GM19455 (cell line): ENCODE measurements around the gene NGRN.
"Not testable (repeated sequence)": the region's sequence is repeated elsewhere in the genome, so short reads cannot be mapped to it uniquely, and the experiment has no call there.

Experiments used
- ATAC-seq: cut with Tn5 transposase; IDR thresholded peaks from one replicate; pipeline ENCODE4 v1.9.1; 2021; ENCODE audit not compliant: unreplicated experiment

Gene NGRN

DNA sequence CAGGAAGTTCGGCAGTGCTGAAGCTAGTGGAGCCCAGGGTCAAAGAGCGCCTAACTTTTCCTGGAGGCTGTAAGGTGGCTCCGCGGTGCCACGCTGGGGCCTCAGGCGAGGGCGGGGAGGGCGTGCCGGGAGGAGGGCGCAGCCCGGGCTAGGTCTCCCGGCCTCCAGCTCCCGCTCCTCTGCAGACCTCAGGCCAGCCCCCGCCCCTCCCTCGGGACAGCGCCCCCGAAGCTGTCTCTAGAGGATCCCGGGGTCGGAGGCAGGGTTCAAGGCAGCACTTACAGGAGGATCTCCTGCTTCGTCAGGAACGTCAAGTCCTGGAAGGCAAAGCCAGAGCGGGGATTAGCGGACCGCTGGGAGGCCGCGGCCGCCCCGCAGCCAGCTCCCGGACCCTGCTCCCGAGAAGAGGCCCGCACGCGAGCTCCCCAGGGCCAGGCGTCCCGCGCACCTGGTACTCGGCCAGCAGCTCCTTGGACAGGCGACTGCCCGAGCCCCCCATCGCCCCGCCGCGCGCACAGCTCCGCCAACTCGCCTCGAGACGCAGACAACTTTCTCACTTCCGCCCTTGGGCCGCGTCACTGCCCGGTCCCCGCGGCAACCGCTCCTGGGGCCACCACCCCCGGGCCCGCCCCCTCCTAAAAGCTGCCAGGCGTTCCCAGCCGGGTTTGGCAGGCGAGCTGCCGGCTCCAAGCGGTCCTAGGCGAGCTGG, 31.9 kb upstream of the NGRN start, which contains the start of gene CIB1:
CIB1 (minus strand) TSS at position 555 of the 709 bp plus-strand sequence; CDS start at position 499, 56 bp downstream.
- peak; percentile 86 for ATAC-seq

DNA sequence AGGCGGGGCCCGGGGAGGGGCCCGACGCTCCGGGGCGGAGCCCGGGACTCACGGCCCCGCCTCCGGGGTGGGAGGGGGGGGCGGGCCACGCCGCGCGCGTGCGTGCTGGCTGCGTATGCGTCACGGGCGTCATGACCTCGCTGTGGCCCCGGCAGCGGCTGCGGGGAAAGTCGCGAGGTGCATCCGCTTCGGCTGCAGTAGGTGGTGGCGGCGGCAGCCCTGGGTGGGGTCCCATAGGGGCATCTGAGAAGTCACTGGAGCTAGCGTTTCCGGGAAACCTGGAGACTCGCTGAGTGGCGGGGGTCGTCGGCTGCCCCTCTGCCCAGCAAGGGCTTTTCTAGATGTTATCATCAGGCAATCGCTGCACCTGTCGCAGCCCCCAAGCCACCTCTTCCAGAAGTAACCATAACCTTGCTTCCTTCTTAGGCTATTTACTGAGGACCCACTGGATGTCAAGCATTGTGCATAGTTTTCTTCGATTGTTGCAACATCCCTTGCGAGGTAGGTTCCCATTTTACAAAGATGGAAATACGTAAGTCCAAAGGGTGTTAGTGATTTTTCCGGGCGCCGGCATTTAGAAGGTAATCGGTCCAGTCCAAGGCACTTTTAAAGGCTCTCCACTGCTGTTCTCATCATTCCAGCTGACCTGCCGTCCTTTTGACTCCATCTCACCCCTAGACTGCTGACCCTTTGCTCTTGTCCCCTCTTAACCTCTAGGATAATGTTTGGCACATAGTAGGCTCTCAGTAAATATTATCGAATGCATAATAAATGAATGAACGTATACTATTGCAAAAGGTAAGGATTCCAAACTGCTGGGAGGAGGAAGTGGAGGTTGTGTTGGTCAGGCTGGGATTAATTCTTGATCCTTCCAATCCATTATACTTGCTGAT, 31.1 kb upstream of the NGRN start, which contains the start of gene GDPGP1:
GDPGP1 (plus strand) TSS at position 114 of the 893 bp plus-strand sequence. CDS start 6,700 bp downstream, outside the sequence.
- peak; percentile 67 for ATAC-seq

DNA sequence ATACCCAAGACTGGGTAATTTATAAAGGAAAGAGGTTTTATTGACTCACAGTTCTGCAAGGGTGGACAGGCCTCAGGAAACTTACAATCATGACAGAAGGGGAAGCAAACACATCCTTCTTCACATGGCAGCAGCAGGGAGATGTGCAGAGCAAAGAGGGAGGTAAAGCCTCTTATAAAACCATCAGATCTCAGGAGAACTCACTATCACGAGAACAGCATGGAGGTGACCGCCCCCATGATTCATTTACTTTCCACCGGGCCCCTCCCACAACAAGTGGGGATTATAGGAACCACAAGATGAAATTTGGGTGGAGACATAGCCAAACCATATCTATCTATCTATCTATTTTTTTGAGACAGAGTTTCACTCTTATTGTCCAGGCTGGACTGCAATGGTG, 26.1 kb upstream of the NGRN start:
- no peak for ATAC-seq

DNA sequence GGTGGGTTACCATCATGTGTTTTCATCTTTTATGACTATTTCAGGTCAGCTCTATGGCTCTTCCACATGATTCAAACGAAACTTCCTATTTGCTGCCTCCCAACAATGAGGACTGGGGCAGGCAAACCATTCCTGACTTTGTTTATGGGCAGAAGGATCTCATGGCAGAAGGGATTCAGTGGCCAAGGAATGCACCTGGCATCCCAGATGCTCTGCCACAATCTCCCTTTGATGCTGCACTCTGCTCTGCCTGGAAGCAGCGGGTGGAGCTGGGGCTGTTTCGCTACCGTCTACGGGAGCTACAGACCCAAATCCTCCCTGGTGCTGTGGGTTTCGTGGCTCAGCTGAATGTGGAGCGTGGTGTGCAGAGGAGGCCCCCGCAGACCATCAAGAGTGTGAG, 24.6 kb upstream of the NGRN start:
- no peak for ATAC-seq

DNA sequence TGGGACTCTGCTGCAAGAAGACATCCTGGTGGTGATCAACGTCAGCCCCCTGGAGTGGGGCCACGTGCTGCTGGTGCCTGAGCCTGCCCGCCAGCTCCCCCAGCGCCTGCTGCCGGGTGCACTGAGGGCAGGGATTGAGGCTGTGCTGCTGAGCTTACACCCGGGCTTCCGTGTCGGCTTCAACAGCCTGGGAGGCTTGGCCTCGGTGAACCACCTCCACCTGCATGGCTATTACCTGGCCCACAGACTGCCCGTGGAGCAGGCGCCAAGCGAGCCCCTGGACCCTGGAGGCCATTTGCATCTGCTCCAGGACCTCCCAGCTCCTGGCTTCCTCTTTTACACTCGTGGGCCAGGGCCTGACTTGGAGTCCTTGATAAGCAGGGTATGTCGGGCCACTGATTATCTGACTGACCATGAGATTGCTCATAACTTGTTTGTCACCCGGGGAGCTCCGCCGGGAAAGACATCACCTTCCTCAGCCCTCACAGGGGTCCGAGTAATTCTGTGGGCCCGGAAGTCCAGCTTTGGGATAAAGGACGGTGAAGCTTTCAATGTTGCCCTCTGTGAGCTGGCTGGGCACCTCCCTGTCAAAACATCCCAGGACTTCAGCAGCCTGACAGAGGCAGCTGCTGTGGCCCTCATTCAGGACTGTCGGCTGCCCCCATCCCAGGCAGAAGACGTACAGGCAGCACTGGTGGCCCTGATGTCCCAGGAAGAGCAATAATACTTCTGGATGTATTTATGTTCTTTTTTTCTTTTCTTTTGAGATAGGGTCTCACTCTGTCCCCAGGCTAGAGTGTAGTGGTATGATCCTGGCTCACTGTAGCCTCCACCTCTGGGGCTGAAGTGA, 23.9 kb upstream of the NGRN start:
- no peak for ATAC-seq

DNA sequence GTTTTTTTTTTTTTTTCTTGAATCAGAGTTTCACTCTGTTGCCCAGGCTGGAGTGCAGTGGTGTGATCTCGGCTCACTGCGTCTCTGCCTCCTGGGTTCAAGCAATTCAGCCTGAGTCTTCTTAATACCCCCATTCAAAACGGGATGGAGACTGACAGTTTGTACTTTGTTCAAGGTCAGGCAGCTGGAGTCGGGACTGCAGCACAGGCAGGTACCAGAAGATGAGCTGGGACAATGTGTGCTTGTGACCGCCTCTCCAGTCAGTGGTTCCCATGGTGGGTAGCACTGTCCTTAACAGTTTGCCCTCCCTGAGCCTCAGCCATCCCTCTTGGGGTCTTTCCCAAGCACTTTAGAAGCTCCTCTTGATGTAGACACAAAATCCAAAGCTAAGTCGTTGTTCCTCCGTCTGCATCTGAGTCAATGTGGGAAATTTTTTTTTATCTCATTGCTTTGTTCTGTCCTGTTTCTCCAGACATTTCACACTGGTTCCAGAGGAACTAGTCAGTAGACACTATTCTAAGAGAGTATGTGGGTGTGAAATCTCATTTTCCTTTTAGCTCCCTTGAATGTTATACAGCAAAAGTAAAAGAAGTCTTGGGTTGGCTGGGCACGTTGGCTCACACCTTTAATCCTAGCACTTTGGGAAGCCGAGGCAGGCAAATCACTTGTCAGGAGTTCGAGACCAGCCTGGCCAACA, 21.4 kb upstream of the NGRN start:
- no peak for ATAC-seq

DNA sequence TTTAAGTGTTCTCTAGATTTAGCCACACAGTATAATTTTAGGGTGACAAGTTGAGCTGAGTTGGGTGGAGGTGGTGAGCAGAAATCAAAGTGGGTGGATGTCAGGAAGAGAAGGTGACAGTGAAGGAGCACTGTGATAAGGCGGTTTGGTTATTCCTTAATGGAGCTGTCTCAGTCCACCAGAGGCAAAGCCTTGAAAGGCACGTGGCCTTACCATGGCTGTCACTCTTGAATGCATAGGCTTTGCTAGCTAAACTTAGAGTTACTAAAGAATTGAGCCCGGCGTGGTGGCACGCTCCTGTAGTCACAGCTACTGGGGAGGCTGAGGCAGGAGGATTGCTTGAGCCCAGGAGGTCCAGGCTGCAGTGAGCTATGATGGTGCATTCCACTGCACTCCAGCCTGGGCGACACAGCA, 16.7 kb upstream of the NGRN start:
- ATAC-seq, result no peak

DNA sequence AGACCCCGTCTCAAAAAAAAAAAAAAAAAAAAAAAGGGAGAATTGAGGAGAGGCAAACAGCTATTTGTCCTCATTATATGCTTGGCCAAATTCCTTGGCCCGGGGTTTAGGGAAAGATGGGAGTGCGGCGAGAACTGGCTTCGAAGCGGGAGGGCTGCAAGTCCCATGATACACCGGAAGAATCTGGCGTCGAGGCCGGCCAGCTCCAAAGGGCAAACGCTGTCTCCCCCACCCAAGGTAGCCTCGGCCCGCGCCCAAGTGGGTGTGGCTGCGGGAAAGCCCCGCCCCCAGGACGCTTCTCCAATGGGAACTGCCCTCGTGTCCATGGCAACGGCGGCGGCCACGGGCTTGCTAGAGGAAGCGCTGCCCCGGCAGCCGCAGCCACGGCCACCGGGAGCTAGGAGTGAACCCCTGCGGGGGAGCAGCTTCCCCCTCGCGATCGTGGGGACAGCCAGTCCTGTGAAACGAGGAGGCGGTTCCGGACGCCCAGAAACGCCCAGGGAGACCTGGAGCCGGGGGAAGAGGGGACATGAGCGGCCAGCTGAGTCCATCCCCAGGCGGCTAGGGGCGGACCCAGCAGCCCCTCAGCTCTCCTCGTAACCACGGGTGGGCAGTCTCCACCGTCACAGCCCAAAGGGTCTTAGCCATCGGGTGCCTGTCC, 16.1 kb upstream of the NGRN start, which contains the start of gene TTLL13:
TTLL13 (plus strand) TSS at position 354 of the 661 bp plus-strand sequence. CDS start 1,075 bp downstream, outside the sequence.
- peak; percentile 64 for ATAC-seq

DNA sequence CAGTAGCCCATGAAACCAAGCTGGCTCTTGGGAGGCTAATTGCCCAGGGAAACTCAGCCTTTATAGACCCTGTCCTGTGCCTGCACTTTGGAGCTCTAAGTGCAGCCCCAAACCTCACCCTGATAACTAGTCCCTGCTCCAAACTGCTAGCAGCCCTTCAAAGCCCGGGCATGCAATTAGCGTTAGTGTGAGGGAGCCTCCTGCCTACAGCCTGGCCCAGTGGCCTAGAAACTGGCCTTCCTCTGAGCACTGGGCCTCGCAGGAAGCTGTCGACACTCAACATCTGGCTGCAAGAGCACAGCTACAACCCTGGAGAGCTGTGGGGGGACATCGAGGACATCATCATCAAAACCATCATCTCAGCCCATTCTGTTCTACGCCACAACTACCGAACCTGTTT, 7.7 kb upstream of the NGRN start:
- ATAC-seq, result no peak

DNA sequence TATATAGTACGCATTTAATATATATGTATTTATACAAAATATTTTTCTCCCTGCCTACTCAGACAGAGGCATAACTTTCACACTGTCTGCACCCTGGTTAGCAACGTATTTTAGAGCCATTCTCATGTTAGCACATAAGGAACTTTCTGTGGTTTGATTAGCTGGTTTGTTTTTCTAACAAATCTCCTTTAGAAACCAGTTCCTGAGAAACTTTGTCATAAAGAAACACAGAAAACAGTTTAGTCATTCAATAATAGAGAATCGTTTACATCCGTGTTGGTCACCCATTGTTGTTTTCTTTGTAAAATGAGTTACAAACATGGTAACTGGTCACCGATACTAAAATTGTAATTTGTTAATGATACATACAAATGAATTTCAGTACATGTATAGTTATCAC, 5.9 kb upstream of the NGRN start:
- ATAC-seq, result peak; percentile 76

DNA sequence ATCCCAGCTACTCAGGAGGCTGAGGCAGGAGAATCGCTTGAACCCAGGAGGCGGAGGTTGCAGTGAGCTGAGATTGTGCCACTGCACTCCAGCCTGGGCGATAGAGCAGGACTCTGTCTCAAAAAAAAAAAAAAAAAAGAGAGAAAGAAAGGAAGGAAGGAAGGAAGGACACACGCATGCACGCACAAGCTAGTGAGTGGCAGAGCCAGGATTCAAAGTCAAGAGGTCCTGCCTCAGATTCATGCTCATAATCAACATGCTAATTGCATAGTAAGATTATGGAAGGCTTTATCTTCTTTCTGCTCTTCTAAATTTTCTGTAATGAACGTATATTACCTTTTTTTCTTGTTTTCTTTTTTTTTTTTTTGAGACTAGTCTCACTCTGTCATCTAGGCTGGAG, 4.7 kb upstream of the NGRN start:
- not testable (repeated sequence) for ATAC-seq

DNA sequence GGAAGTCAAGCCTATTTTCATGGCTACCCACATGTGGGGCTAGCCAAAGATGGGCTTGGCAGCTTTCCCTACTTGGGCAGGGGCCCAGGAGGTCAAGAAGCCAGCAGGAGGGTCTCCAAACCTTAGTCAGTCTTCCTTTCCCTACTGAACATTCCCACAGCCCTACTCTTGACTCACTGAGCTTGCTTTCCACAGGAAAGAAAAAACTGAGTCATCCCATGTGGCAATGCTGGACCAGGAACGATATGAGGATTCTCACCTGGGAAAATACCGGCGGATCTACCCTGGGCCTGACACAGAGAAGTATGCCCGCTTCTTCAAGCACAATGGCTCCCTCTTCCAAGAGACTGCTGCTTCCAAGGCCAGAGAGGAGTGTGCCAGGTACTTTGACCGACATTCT, 3.7 kb upstream of the NGRN start:
- ATAC-seq, result no peak

DNA sequence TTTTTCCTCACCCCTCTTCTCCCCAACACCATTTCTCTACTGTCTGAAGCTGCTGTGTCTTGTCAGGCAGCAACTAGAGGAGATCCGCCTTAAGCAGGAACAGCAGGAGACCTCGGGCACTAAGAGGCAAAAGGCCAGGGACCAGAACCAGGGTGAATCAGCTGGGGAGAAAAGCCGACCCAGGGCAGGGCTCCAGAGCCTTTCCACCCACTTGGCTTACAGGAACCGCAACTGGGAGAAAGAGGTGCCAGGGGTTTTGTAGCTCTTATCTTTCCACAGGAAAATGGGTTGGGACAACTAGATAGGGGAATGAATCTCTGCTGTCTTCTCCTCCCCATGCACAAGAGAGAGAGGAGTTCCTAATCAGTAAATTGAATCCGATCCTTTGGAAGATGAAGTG, 3.0 kb upstream of the NGRN start:
- no peak for ATAC-seq

DNA sequence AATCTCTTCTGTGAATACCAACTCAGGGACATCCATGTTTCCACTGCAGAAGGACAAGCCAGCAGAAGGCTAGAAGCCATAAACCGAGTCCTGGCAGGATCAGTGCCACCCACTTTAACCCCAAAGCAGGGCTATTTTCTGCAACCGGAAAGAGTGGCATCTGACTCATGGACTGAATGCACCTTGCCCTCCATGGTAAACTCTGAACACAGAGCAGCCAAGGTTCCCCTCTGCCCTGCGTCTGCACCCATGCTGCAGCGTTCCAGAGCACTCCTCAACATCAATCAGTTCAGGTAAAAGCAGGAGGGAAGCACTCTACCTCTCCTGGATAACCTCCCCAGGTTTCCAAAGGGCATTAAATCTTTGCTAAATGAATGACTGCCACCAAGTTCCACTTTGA, 801 bp upstream of the NGRN start:
- no peak for ATAC-seq

DNA sequence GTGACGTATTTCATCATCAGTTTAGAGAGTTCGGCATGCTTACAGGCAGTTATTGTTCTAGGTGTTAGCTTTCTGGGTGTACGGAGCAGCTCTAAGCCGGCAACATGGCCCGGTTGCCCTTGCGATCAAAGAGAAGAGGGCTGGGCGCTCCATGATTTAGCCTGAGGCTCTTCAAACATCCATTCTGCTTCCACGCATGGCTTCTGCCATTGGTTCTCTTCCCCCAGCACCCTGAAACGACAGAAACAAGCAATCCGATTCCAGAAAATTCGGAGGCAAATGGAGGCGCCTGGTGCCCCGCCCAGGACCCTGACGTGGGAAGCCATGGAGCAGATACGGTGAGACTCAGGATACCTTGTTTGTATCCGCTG, 574 bp downstream of the NGRN start:
- ATAC-seq, result peak; percentile 10

DNA sequence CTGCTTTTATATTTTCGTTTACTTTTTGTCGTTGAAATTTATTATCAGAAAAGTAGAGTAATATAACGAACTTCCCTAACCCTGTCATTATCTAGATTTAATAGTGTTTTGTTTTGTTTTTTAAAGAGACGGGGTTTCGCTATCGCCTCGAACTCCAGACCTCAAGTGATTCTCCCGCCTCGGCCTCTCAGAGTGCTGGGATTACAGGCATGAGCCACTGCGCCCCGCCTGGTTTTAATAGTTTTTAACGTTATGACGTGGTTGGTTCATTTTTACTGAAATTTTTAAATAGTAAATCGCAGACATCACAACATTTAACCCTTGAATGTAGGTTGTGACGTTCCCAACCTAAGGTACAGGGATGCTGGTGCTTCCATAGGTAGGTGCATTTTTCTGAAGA, 1.0 kb downstream of the NGRN start:
- ATAC-seq, result no peak

DNA sequence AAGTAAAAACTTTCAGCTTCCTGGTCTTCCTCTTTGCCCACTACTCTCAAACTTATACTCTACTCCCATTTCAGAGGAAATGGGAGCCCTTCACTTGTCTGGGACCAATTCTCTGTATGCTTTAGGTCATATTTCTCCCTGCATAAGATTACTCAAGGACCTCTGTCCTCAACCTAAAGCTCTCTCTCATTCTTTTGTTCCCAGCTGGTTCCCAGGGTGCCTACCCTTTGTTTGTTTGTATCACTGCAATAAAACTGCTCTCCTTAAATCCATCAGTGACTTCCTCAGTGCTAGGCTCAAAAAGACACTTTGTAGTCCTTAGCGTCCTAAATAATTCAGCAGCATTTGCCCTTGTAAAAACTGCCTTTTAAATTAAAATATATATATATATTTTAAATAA, 2.9 kb downstream of the NGRN start:
- ATAC-seq, result no peak

DNA sequence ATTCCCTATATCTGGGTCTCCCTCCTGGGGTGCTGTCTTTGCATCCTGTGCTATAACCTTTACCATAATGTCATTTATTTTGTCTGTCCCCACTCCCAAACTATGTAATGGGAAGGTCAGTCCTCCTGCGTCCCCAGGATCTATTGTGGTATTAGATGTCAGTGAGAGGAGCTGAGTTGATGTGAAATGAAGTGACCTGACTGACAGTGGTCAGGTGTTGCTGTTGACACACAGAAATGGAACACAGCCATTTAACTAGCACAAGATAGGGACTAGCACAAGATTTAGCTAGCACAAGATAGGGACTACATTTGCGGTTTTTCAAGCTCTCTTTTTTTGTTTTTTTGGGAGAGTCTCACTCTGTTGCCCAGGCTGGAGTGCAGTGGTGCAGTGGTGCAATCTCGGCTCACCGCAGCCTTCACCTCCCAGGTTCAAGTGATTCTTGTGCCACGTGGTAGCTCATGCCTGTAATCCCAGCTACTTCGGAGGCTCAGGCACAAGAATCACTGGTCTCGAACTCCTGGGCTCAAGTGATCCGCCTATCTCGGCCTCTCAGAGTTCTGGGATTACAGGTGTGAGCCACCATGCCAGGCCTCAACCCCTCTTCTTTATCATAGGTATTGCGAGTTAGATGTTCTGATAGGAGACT, 5.2 kb downstream of the NGRN start:
- no peak for ATAC-seq

DNA sequence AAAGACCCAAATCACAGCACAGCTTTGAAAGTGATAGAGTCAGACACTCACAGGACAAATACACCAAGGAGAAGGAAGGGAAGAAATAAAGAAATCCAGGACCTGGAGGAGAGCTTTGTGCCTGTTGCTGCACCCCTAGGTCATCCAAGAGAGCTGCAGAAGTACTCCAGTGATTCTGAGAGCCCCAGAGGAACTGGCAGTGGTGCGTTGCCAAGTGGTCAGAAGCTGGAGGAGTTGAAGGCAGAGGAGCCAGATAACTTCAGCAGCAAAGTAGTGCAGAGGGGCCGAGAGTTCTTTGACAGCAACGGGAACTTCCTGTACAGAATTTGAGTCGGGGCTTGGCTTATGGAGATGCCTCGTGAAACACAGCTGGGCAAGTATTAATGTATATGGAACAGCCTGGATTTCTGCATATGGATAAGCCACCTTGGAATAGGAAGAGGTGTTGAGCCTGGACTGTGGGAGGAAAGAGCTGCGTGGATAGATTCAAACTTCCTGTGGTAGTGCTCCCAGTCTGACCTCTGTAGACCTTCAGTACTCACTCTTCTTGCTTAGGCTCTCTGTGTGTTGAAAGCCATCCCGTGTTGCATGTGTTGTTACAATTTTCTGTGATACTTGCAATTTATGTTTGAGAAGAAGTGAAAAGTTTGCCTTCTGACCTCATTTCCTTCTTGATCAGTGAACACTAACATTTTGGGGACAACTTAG, 6.1 kb downstream of the NGRN start:
- ATAC-seq, result no peak
